HFFc6 (cell line): Measurements from ENCODE around the gene SLC31A2. TPM values are rescaled to one million over a fixed set of nuclear protein-coding genes. Genes with fewer than 3 reads are reported as not detected.

Experiments
- DNase-seq: peaks from one replicate; pipeline ENCODE4 v3.0.0-alpha.2; 2018
- H3K27ac Mint-ChIP-seq: 2 replicates; pipeline ENCODE4 v1.8.0; 2020; ENCODE audit warnings: mild to moderate bottlenecking, mixed read lengths
- H3K27me3 Mint-ChIP-seq: 2 replicates; pipeline ENCODE4 v1.8.0; 2021; ENCODE audit warnings: mild to moderate bottlenecking, moderate library complexity, mixed read lengths; ENCODE audit not compliant: insufficient read depth
- H3K36me3 Mint-ChIP-seq: 2 replicates; pipeline ENCODE4 v1.8.0; 2021; ENCODE audit warnings: low read depth, mixed read lengths
- H3K4me1 Mint-ChIP-seq: 2 replicates; pipeline ENCODE4 v1.8.0; 2020; ENCODE audit warnings: low read depth, mixed read lengths
- H3K4me3 Mint-ChIP-seq: 2 replicates; pipeline ENCODE4 v1.8.0; 2020; ENCODE audit warnings: mild to moderate bottlenecking, moderate library complexity, mixed read lengths
- H3K9me3 Mint-ChIP-seq: 2 replicates; pipeline ENCODE4 v1.8.0; 2020; ENCODE audit warnings: mild to moderate bottlenecking, mixed read lengths
- CTCF ChIP-seq: fragments of 200-600 bp; sonication (generic); IDR thresholded peaks from 2 replicates; pipeline ENCODE4 v1.5.0; 2021; ENCODE audit warnings: antibody characterized with exemption, mild to moderate bottlenecking
- total RNA-seq, 6 experiments: library from RNA; stranded (reverse); fragmentation: NEBNext Ultra II Directional; extraction: Animal tissue kit (Norgen Biotek cat#: 25700); gene quantifications; 2 replicates in 1 of 6; 3 replicates in 5 of 6; pipeline ENCODE4 v1.2.3, GENCODE V29; 2021

Gene SLC31A2
- total RNA-seq, 6 experiments from 2014 or later, result 7.5 to 11.3 (median 9.4) TPM

GRCh38 chr9:113173341-113173740, 22.5 kb downstream of the SLC31A2 start:
- H3K36me3 Mint-ChIP-seq, result peaks cover 45% of the 10 kb centered on the region
- no peak overlapping the region for H3K4me3 Mint-ChIP-seq
- H3K4me1 Mint-ChIP-seq, result peaks cover 10% of the 10 kb centered on the region
- no peak for TF ChIP-seq CTCF
- H3K9me3 Mint-ChIP-seq, result no peaks in the 10 kb centered on the region
- DNase-seq, result no peak
- H3K27me3 Mint-ChIP-seq, result peaks cover 1% of the 10 kb centered on the region; the same call in 1 of the 2 replicates
- no peak overlapping the region for H3K27ac Mint-ChIP-seq

- H3K27me3 Mint-ChIP-seq, result no peaks in the 10 kb centered on the region
- H3K4me3 Mint-ChIP-seq, result no peak overlapping the region
- no peak for DNase-seq
- TF ChIP-seq CTCF, result no peak
- H3K9me3 Mint-ChIP-seq, result no peaks in the 10 kb centered on the region
- no peak overlapping the region for H3K27ac Mint-ChIP-seq
- peaks cover 38% of the 10 kb centered on the region for H3K36me3 Mint-ChIP-seq
- H3K4me1 Mint-ChIP-seq, result peaks cover 19% of the 10 kb centered on the region
Observed at GRCh38 chr9:113176803-113177202, 26.0 kb downstream of the SLC31A2 start.

GRCh38 chr9:113177251-113177650, 26.4 kb downstream of the SLC31A2 start:
- no peak overlapping the region for H3K4me3 Mint-ChIP-seq
- DNase-seq, result no peak
- H3K9me3 Mint-ChIP-seq, result no peaks in the 10 kb centered on the region
- H3K27ac Mint-ChIP-seq, result no peak overlapping the region
- peaks cover 19% of the 10 kb centered on the region for H3K4me1 Mint-ChIP-seq
- H3K36me3 Mint-ChIP-seq, result peaks cover 39% of the 10 kb centered on the region
- no peaks in the 10 kb centered on the region for H3K27me3 Mint-ChIP-seq
- TF ChIP-seq CTCF, result no peak

GRCh38 chr9:113178087-113178486, 27.3 kb downstream of the SLC31A2 start:
- Mint-ChIP-seq H3K36me3 (peaks cover 37% of the 10 kb centered on the region), H3K27me3 (no peaks in the 10 kb centered on the region), H3K27ac (peak overlapping the region; percentile 45), H3K4me1 (peaks cover 19% of the 10 kb centered on the region), H3K4me3 (peak overlapping the region; percentile 25; the same call in 1 of the 2 replicates), H3K9me3 (no peaks in the 10 kb centered on the region)
- DNase-seq, result peak; percentile 30
- TF ChIP-seq CTCF, result no peak

GRCh38 chr9:113179839-113180238, 29.0 kb downstream of the SLC31A2 start:
- no peak overlapping the region for H3K4me3 Mint-ChIP-seq
- DNase-seq, result no peak
- no peak overlapping the region; the same call in 1 of the 2 replicates for H3K27ac Mint-ChIP-seq
- TF ChIP-seq CTCF, result no peak
- H3K27me3 Mint-ChIP-seq, result no peaks in the 10 kb centered on the region
- no peaks in the 10 kb centered on the region for H3K9me3 Mint-ChIP-seq
- peaks cover 44% of the 10 kb centered on the region for H3K36me3 Mint-ChIP-seq
- H3K4me1 Mint-ChIP-seq, result peaks cover 26% of the 10 kb centered on the region

- no peak for TF ChIP-seq CTCF
- no peak overlapping the region for H3K4me3 Mint-ChIP-seq
- H3K27ac Mint-ChIP-seq, result no peak overlapping the region
- H3K36me3 Mint-ChIP-seq, result peaks cover 52% of the 10 kb centered on the region
- no peak for DNase-seq
- peaks cover 39% of the 10 kb centered on the region for H3K4me1 Mint-ChIP-seq
- no peaks in the 10 kb centered on the region for H3K27me3 Mint-ChIP-seq
- no peaks in the 10 kb centered on the region for H3K9me3 Mint-ChIP-seq
Observed at GRCh38 chr9:113181165-113181564, 30.4 kb downstream of the SLC31A2 start.
